Kidney glomerular epithelial cell (primary cell): ENCODE results near the gene AKAP13.

Experiments used
- DNase-seq: peaks from one replicate; lab custom pipeline; 2025; lab: John Stamatoyannopoulos, UW

The AKAP13 gene

DNA sequence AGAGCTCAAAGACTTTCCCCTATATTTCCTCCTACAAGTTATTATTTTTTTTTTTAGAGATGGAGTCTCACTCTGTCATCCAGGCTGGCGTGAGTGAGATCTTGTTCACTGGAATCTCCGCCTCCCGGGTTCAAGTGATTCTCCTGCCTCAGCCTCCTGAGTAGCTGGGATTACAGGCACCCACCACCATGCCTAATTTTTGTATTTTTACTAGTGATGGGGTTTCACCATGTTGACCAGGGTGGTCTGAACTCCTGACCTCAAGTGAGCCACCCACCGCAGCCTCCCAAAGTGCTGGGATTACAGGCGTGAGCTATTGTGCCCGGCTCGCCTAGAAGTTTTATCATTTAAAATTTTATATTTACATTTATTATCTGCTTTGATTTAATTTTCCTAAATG is 5.9 kb downstream of the AKAP13 start:
- DNase-seq = no peak

DNA sequence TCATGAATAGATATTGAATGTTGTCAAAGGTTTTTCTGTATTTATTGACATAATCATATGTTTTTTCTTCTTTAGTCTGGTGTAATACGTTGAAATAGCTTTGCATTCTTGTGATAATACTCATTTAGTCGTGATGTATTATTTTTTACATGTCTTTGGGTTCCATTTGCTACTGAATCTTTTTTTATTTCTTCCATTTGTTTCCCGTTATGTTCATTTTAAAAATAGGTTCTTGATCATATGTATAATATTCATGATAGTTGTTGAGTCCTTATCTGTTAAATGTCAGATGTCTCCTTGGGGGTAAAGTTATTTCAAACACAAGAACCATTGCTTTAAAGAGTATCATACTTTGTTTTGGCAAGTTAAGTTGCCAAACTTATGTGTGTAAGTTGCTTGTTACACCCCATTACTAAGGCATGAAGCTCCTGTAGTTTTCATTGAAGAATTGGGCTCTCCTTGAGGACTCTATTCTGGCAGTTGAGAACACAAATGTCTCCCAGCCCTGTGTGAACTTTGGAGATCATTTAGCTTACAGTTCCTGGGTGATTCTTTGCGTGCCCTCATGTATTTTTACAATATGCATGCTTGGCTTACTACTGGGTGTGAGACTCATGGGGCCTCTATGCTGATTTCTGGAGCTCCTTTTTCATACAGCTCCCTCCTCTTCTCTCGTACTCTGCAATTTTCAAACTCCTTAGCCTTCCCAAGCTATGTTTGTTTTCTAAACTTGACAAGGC is 8.3 kb downstream of the AKAP13 start:
- DNase-seq = no peak

DNA sequence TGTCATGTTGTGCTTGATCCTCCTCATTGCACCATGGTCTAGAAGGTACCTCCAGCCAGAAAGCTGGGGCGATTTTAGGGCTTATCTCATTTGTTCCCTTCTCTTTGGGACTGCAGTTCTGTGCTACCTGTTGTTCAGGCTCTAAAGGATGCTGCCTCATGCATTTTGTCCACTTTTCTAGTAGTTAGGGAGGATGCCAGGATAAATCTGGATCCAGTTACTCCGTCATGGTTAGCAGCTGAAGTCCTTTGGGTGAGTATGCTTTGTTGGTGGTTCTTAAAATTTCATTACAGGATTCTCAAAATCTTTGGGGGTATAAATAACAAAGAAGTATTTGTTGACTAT is 8.9 kb downstream of the AKAP13 start:
- no peak for DNase-seq

DNA sequence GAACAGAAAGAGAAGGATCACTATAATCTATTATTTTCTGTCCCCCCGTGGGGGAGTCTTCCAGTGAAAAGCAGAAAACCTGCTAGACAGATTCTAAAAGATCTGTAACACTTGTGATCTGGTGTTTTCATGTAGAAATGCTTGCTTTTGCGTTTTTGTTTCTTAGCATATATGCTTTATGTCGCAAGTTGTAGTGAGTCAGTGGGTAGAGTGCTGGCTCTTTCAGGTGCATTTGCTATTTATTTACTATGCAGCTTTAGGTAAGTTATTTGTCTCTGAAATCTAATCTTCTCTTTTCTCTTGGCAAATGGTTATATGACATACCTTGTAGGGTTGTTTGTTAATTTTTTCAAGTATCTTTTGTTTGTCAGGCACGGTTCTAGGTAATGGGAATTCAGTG is 9.4 kb downstream of the AKAP13 start:
- DNase-seq = no peak

DNA sequence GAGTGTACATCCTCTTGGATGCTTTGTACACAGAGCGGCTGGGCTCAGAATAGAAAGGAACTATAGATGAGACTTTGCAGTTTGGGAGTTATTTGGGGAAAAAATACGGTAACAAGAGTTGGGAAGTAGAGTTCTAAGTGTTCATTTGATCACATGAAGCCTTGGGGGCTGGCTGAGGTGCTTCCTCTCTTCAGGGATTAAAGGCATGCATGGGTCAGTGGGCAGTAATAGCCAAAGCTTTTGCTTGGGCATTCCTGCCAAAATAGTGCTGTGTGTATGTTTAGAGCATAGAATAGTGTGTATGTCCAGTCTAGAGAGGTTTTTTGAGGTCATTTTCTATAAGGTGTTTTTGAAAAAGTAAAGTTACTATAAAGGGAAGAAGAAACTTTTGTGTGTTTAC is 12.8 kb downstream of the AKAP13 start:
- no peak for DNase-seq

DNA sequence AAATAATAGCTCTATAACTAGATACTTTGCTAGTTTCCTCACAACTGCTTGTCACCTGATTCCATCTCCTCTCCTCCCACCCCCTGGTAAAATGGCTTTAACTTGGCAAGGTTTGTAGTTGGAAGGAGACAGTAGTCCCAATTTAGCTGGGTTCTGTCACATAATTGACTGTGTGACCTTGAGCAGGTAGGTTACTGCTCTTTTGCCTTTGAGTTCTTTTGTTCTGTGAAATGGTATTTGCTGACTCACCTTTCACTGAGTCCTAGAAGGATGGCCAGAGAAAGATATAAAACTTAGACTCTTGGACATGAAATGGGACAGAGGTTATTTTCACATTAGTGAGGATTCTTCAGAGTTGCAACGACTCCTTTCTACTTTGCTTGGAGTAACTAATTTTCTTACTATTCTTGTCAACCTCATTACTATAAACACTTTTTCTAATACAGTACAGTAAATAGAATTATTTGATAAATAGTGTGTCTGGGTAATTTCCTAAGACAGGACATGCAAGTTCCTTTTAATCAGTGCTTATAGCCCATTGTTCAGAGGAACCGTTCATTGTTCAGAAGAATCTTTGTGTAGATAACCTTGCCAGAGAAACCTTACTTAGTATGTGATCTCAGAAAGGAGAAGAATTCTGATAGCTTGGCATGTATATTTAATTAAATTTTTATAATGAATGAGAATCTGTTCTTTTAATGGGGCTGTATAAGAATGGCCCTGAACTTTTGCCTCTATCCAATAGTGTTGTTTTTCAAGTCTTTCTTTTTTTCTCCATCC is 14.3 kb downstream of the AKAP13 start:
- peak; percentile 19 for DNase-seq

DNA sequence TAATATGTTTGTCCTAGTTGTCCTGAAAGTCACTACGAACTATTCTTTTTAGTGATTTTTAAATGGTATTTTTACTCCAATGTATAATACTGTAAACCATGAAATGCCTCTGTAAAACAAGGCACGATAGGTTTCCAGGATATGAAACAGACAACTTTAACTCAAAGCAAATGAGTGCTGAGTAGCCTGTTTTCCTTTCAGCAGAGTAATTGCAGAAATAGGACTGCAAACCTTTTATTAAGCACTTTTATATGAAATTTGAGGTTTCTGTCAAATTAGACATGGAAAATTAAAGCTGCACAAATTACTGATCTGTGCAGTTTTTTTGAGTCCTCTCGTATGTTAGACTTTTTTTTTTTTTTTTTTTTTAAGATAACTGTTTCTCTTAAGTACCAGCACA is 16.2 kb downstream of the AKAP13 start:
- no peak for DNase-seq

DNA sequence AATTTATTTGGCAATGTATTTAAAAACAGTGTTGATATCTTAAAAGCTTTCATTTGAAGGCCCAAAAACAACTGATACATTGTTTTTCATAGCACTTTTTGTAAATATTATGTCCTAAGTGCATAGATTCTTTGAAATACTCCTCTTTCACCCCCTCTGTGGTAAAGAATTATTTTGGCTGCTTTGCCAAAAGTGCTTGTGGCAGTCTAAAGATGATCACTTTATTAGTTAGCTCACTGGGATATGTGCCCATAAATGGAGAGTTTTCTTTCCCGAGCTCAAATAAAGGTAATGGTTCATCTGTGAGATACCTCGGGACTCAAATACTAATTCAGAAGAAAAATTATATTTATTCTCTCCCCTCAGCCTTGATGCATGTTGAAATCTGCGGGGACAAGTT is 16.7 kb downstream of the AKAP13 start:
- no peak for DNase-seq

DNA sequence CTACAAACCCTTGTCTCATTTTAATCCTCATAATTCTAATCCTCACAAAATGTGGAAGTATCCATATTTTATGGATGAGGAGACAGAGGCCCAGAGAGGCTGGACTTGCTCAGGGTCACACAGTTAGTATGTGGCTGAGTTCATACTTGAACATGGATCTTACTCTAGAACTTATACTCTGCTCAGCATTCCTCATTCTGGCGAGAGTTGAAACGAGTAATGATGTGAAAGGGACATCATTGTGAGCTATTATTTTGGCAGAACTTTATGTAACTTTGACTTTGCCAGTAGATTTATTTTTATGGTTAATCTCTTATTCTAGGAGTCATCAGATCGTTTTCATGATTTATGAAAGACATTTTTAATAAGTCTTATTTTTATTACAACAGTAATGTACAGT is 17.5 kb downstream of the AKAP13 start:
- no peak for DNase-seq

DNA sequence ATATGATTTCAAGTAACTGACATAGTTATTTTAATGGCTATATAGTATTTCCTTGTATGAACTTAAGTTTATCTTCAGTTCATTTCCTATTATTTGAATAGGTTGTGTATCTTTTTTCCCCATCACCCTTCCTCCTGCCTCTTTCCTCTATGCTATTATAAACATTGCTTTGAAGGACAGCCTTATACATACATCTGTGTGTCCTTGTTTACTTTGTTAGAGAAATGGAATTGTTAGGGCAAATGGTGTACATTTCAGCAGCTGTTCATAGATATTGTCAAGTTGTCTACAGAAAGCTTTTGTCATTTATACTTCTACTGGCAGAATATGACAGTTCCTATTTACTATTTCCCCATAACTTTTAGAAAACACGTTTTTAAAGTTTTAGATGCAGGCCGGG is 18.4 kb downstream of the AKAP13 start:
- DNase-seq = no peak

DNA sequence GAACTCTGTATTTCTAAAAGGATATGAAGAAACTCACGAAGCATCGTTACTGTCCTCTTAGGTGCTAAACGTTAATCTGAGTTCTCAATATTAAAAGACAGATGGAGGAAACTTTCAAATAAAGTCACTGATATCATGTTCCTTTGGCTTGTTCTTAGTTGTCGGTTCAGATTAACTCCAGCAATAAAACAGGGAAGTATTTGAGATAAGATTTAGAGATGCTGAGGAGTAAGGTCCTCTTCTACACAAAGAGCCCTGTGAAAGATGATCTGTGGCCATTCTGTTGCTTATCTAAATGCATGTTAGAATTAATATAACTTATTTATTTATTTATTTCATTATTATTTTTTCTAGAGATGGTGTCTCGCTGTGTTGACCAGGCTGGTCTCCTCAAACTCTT is 19.2 kb downstream of the AKAP13 start:
- no peak for DNase-seq

DNA sequence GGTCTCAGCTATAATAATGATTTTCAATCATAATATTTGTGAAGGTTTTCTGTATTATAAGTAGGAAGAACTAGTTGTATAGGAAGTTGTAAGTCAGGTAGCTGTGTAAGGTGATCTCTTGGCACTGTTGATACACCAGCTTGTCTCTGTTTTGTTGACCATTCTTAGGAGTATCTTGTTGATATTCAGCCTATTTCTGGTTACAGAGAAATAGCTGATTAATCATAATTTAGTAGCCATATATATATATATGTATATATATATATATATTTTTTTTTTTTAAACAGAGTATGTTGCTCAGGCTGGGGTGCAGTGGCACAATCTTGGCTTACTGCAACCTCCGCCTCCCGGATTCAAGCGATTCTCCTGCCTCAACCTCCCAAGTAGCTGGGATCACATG is 20.2 kb downstream of the AKAP13 start:
- no peak for DNase-seq

DNA sequence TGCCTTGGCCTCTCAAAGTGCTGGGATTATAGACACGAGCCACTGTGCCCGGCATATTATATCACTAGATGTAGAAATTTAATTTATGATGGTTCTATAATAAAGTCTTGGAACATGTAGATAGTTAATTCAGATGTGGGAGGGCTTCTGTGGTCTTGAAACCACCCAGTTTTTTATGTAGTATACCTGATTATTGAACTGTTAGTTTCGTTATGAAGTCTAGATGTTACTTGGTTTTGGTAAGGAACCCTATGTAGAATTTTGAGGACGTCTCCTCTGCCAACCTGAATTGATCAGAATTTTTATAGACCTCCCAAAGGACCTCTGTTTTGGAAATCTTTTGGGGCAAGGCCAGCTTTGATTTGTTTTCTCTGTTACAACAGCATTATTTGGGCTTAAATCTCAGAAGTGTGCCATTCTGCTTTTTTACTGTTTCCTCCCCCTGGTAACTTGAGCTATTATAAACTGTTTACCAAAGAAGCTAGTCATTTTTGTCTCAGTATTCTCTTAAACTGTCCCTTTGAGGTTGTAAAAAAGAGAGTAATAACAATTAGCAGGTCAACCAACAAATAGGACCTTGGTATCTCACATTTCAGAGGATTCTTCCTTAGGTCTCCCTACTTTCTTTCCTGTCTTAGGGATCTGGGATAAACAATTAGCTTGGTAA is 20.8 kb downstream of the AKAP13 start:
- DNase-seq = no peak

DNA sequence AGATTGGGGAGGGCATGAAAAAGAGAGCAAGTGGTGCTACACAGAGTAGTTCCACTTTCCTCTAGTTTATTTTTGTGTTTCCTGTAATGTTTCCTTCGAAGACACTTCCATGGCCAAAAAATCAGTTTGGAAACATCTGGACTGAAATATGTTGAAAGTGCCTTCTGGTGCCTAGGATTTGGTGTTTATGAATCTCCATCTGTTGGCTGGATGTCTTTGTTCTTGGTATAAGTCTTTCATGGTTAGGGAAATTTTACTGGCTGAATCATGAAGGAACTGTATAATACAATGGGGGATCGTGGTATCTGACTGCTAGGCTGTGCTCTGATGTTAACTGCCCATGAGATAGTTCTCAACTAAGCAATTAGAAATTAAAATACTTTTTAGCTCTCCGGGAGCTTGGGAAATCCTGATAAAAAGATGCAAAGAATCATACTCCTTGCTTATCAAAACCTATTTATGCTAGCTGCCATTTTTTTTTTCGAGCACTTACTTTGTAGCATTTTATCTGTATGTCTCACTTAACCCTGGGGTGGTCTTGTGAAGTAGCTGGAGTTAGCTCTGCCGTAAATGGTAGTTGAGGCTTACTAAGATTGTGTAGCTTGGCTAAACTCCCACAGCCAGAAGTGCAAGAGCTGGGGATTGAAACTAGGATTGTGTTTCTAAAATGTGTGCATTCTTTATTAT is 21.9 kb downstream of the AKAP13 start:
- no peak for DNase-seq

DNA sequence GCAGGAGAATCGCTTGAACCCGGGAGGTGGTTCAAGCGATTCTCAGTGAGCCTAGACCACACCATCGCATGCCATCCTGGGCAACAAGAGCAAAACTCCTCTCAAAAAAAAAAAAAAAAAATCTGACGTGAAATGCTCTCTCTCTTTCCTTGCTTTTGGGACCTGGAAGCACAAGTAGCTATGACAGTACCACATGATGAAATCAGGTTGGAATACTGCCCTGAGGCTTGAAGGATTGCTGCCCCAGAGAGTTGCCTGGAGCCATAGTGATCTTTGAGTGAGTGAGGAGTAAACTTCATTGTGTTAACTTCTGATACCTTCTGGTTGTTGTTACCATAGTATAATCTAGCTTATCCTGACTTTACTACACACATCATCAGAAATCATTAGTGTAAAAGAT is 23.3 kb downstream of the AKAP13 start:
- DNase-seq = no peak

DNA sequence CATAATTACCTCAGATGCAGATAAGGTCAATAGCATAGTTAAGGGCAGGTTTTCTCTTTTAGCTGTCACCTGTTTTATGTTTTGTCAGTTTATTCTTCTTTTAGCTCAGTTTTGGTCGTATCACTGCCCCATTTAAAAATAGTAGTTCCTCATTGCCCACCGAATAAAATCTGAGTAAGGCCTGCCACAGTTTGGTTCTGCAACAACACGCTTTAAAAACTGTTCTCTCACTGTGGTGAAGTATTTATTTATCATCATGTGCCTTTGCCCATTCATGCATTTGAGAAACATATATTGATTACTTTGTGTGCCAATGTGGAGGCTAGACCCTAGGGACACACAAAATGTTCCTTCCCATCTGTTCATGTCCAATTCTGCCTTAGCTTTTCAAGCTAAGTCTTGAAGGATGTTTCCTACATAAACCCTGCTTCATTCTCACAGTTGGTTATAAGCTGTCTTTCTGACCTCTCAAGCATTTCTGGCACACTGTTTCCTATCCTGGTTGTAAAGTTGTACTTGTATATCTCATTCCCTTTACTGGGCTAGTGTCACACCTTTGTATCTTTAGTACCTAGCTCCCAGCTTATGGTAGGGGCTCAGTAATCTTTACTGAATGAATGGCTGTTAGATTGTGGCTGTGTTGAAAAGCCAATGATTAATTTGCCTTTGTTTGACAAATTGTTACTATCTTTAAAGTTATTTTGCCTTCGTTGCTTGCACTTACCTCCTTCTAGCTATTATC is 23.9 kb downstream of the AKAP13 start:
- no peak for DNase-seq

DNA sequence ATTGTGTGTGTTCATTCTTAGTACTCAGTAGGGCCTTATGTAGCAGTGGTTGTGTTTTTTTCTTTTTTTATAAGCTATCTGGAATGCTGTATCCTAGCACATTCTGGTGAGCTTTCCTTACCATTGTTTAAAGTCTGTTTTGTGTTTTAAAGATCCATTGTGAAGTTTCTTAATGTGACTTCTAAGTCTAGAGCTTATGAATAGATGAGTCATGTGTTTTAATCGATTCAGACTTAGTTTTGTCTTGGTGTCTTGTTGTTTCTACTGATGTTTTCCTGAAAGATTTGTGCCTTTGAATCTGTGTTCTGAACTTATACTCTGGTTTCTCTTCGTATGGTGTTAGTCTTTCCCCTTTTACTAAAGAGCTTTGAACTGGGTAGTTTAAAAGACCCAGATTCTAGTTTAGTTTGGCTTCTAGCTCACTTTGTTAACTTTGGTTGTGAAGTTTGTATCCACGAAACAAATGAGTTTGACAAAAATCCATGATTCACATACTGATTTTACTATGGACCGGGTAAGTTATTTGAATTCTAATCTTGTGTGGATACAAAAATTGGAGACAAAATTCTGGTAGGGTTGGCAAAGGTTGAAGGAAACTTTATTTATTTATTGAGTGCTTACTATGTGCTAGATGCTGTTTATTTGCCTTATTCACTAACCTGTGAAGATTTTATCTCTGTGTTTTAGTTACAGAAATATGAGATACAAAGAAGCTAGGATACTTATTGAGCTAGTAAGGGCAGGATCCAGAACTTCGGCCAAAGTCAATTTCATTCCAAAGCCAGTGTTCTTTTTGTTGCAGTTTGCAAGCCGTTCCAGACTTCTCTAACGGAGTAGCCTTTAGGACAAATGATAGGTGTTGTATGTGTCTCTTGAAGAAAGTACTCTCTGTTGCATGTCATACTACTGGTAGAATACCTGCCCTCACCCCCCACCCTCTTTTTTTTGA is 24.8 kb downstream of the AKAP13 start:
- peak; percentile 25 for DNase-seq

DNA sequence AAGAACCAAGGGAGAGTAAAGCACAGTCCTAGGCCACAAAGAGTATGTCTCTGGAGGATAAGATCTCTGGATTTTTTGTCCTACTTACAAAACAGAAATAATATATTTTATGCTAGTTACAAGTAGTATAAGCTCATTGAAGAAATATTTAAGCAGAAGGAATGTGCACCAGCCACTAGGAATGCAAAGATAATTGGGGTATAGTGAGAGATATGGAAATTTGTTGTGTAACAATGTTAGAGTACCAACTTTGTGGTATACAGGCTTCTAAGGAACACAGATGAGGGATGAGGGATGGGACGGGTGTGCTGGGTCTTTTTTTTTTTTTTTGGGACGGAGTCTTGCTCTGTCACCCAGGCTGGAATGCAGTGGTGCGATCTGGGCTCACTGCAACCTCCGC is 26.5 kb downstream of the AKAP13 start:
- no peak for DNase-seq

DNA sequence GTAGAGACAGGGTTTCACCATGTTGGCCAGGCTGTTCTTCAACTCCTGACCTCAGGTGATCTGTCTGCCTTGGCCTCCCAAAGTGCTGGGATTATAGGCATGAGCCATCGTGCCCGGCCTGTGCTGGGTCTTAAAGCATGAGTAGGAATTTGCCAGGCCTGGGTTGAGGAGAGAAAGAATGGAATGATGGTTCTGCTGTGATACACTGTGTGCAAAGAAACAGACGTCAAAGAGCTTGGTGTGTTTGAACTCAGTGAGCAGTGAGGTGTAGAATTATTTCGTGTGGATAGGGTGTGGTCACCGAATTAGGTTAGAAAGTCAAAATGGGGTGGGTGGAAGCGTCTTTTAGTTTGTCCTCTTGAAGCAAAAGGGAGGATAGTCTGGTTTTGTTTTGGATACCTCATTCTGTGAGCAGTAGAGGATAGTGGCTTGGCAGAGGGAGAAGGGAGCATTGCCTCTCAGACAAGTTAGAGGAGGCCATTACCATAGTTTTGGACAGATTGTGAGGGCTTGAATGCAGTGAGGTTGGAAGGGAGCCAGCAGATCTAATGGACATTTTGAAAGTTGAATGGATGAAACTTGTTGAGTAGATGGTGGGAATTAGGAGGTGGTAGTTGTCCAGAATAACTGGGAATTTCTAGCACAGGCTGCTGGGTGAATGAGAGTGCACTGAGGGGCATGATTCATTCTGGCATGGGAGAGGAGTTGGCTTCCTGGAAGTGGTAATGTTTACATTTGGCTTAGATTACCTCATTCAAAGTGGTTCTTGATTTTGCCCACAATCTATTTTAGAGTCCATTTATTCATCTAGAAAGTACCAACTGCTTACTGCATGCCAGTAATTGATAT is 27.2 kb downstream of the AKAP13 start:
- DNase-seq = peak; percentile 83

DNA sequence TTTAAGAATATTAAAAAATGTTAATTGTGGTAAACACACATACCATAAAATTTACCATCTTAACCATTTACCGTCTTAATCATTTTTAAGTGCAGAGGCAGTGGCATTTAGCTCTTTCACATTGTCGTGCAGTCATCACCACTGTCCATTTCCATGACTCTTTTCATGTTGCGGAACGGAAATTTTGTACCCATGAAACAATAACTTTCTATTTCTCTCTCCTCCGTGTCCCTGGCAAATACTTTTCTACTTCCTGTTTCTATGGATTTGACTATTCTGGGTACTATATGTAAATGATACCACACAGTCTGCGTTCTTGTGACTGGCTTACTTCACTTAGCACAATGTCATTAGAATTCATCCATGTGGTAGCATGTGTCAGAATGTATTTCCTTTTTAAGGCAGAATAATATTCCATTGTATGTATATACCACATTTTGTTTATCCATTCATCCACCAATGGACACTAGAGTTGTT is 27.9 kb downstream of the AKAP13 start:
- DNase-seq = no peak
